GM12864 (cell line): ENCODE measurements around the gene GPR161.
A peak's percentile ranks its signal among the peaks of the same experiment; 100 is the strongest.

Experiments
- DNase-seq: peaks from one replicate; pipeline ENCODE4 v3.0.0-alpha.2; 2011; ENCODE audit warnings: low read depth
- H3K4me3 ChIP-seq: 2 replicates; pipeline ENCODE4 v1.5.1; 2011; ENCODE audit warnings: mild to moderate bottlenecking, low read depth, low read length, control low read depth
- CTCF ChIP-seq: IDR thresholded peaks from 2 replicates; pipeline ENCODE4 v1.5.1; 2011; ENCODE audit warnings: low read depth, mild to moderate bottlenecking, moderate library complexity, low read length, control low read depth, inconsistent platforms; ENCODE audit errors: missing control alignments

Gene GPR161

GRCh38 chr1:168082008-168082876 is 54.5 kb downstream of the GPR161 start:
- peak; percentile 16 for DNase-seq
- TF ChIP-seq CTCF = peak; percentile 99
- H3K4me3 ChIP-seq = no peak overlapping the region

- DNase-seq = no peak
- no peak overlapping the region for H3K4me3 ChIP-seq
- TF ChIP-seq CTCF = no peak
Measured at GRCh38 chr1:168081373-168082007, 55.2 kb downstream of the GPR161 start.

- no peak overlapping the region for H3K4me3 ChIP-seq
- DNase-seq = no peak
- no peak for TF ChIP-seq CTCF
Measured at GRCh38 chr1:168079761-168080160, 57.0 kb downstream of the GPR161 start.

GRCh38 chr1:168069384-168069783 is 67.3 kb downstream of the GPR161 start:
- H3K4me3 ChIP-seq = no peak overlapping the region
- no peak for DNase-seq
- TF ChIP-seq CTCF = no peak

GRCh38 chr1:168065506-168065905 is 71.2 kb downstream of the GPR161 start:
- no peak for DNase-seq
- H3K4me3 ChIP-seq = no peak overlapping the region
- TF ChIP-seq CTCF = no peak

GRCh38 chr1:168064216-168064615 is 72.5 kb downstream of the GPR161 start:
- DNase-seq = no peak

More at GRCh38 chr1:168064216-168064615, 72.5 kb downstream of the GPR161 start:
- H3K4me3 ChIP-seq = no peak overlapping the region
- TF ChIP-seq CTCF = no peak
